Endothelial cell of umbilical vein (primary cell): ENCODE results near the gene CKAP5. TPM values are rescaled to one million over a fixed set of nuclear protein-coding genes. Genes with fewer than 3 reads are reported as not detected.

Source experiments
- BruUV-seq: library from RNA; stranded (reverse); fragments of 400-500 nt; replicated peaks from 2 replicates; lab custom pipeline; 2021; lab: Mats Ljungman, UMichigan
- CTCF ChIA-PET: fragments of 300-600, 350-600 bp; sonication (Branson Sonifier 250); formaldehyde crosslinking; loops from one replicate; lab custom pipeline; 2021; ENCODE audit warnings: antibody characterized with exemption, inconsistent platforms; lab: Charles Lee
- POLR2A ChIA-PET: fragments of 300-600, 350-600 bp; sonication (Branson Sonifier 250); formaldehyde crosslinking; loops from one replicate; lab custom pipeline; 2021; ENCODE audit warnings: antibody characterized with exemption, inconsistent platforms; lab: Charles Lee
- DNase-seq: peaks from one replicate; pipeline ENCODE4 v3.0.0-alpha.2; 2011; ENCODE audit warnings: low read depth, low spot score
- FAIRE-seq: peaks from 2 replicates; lab custom pipeline; 2011; peaks lifted over from hg19 to GRCh38; lab: Jason Lieb, UNC
- H2AFZ ChIP-seq: 2 replicates; pipeline ENCODE4 v1.6.0; 2012; ENCODE audit warnings: low read depth, low read length, control low read depth, inconsistent platforms
- H3K27ac ChIP-seq: 2 replicates; pipeline ENCODE4 v1.5.1; 2011; ENCODE audit warnings: low read depth, mild to moderate bottlenecking, control low read depth, low read length, moderate library complexity; ENCODE audit not compliant: insufficient read depth
- H3K27me3 ChIP-seq, 2 experiments: 2 replicates each; pipeline versions ENCODE4 v1.6.0 to v1.6.1; 2011; ENCODE audit warnings: low read length in 2 of 2, mixed read lengths in 1 of 2; ENCODE audit not compliant: control insufficient read depth in 2 of 2, insufficient read depth in 2 of 2
- H3K36me3 ChIP-seq, 2 experiments: 2 replicates in 1 of 2; 3 replicates in 1 of 2; pipeline ENCODE4 v1.5.1; 2011; ENCODE audit warnings: low read length in 2 of 2, mild to moderate bottlenecking in 1 of 2, moderate library complexity in 1 of 2; ENCODE audit not compliant: control insufficient read depth in 2 of 2, insufficient read depth in 2 of 2; ENCODE audit errors: extremely low read depth in 1 of 2
- H3K4me1 ChIP-seq: 3 replicates; pipeline ENCODE4 v1.5.1; 2011; ENCODE audit warnings: mild to moderate bottlenecking, low read length; ENCODE audit not compliant: control insufficient read depth, insufficient read depth; ENCODE audit errors: extremely low read depth
- H3K4me2 ChIP-seq: 2 replicates; pipeline ENCODE4 v1.6.1; 2011; ENCODE audit warnings: low read length, control low read depth, mixed read lengths; ENCODE audit not compliant: insufficient read depth
- H3K4me3 ChIP-seq, 3 experiments: fragments of 200-600 bp in 1 of 3; sonication (generic), shearing (Covaris generic) in 1 of 3; replicated peaks in 1 of 3; 2 replicates each; pipeline ENCODE4 v1.5.1; 2011 to 2016; ENCODE audit warnings: control low read depth in 3 of 3, low read length in 3 of 3, mild to moderate bottlenecking in 2 of 3, inconsistent platforms in 1 of 3, low read depth in 1 of 3, moderate library complexity in 1 of 3; ENCODE audit not compliant: insufficient read depth in 1 of 3
- H3K79me2 ChIP-seq: 2 replicates; pipeline ENCODE4 v1.6.0; 2012; ENCODE audit warnings: low read length, inconsistent platforms; ENCODE audit not compliant: control insufficient read depth, insufficient read depth
- H3K9ac ChIP-seq: replicated peaks from 2 replicates; pipeline ENCODE3; 2011; ENCODE audit warnings: low read length, control low read depth; ENCODE audit not compliant: insufficient read depth; ENCODE audit errors: extremely low read depth
- H3K9me1 ChIP-seq: replicated peaks from 3 replicates; pipeline ENCODE4 v1.6.0; 2011; ENCODE audit warnings: mild to moderate bottlenecking, low read length; ENCODE audit not compliant: control insufficient read depth, insufficient read depth; ENCODE audit errors: extremely low read depth
- H3K9me3 ChIP-seq: replicated peaks from 2 replicates; pipeline ENCODE4 v1.5.1; 2012; ENCODE audit warnings: low read length, inconsistent platforms; ENCODE audit not compliant: control insufficient read depth, insufficient read depth
- H4K20me1 ChIP-seq: replicated peaks from 2 replicates; pipeline ENCODE3; 2011; ENCODE audit warnings: mild to moderate bottlenecking, low read length; ENCODE audit not compliant: control insufficient read depth, insufficient read depth; ENCODE audit errors: extremely low read depth
- CTCF ChIP-seq, 2 donors: IDR thresholded peaks; 1 replicate in 1 of 2; 2 replicates in 1 of 2; pipeline ENCODE4 v1.5.1; 2011; ENCODE audit warnings: low read length in 2 of 2, mild to moderate bottlenecking in 2 of 2, moderate library complexity in 2 of 2, control low read depth in 1 of 2, inconsistent platforms in 1 of 2, low read depth in 1 of 2; ENCODE audit not compliant: insufficient read depth in 1 of 2; ENCODE audit errors: extremely low read depth in 1 of 2
- EZH2 ChIP-seq: IDR thresholded peaks from 2 replicates; pipeline ENCODE4 v1.6.1; 2012; ENCODE audit warnings: borderline replicate concordance, low read depth, mild to moderate bottlenecking, moderate library complexity, low read length, inconsistent platforms; ENCODE audit not compliant: severe bottlenecking
- FOS ChIP-seq: IDR thresholded peaks from 2 replicates; pipeline ENCODE4 v1.6.1; 2011; ENCODE audit warnings: mild to moderate bottlenecking, low read length, moderate library complexity, borderline replicate concordance; ENCODE audit not compliant: insufficient read depth
- GATA2 ChIP-seq: IDR thresholded peaks from 2 replicates; pipeline ENCODE4 v1.7.0; 2011; ENCODE audit warnings: low read depth, mild to moderate bottlenecking, moderate library complexity, mixed read lengths, low read length; ENCODE audit not compliant: insufficient read length, insufficient read depth
- JUN ChIP-seq: IDR thresholded peaks from 2 replicates; pipeline ENCODE4 v1.6.1; 2011; ENCODE audit warnings: borderline replicate concordance, low read depth; ENCODE audit not compliant: insufficient read length, insufficient read depth
- MAX ChIP-seq: IDR thresholded peaks from 2 replicates; pipeline ENCODE4 v1.6.1; 2011; ENCODE audit not compliant: insufficient read depth, insufficient read length
- MYC ChIP-seq: IDR thresholded peaks from one replicate; pipeline ENCODE4 v1.6.1; 2011; ENCODE audit warnings: mild to moderate bottlenecking, low read depth, low read length
- POLR2A ChIP-seq: IDR thresholded peaks from 2 replicates; pipeline ENCODE4 v1.6.1; 2012; ENCODE audit warnings: low read depth, mild to moderate bottlenecking, control low read depth, low read length
- POLR2AphosphoS5 ChIP-seq: IDR thresholded peaks from 2 replicates; pipeline ENCODE4 v1.6.1; 2012; ENCODE audit warnings: low read depth, mild to moderate bottlenecking, control low read depth, low read length, moderate library complexity; ENCODE audit not compliant: insufficient read depth
- dilution Hi-C: fragments of 300-500 bp; cut with MboI; formaldehyde crosslinking; loops from one replicate; pipeline ENCODE4 v1.15.0; 2019; ENCODE audit warnings: low sequenced_read_pairs; ENCODE audit not compliant: extremely low pct_ligation_motif_present
- intact Hi-C: fragments of 100-400 bp; cut with micrococcal nuclease; formaldehyde crosslinking; loops from one replicate; pipeline ENCODE4 v1.10.0; 2022
- polyA plus RNA-seq, 4 experiments: library from polyadenylated mRNA; depleted of rRNA in 3 of 4; stranded (reverse) in 3 of 4; unstranded in 1 of 4; fragments of >200 nt; gene quantifications; 2 replicates each; pipeline versions ENCODE4 v1.2.1 to v1.2.3, GENCODE V29; 2011 to 2012; ENCODE audit warnings: missing spikeins in 1 of 4
- total RNA-seq: library from RNA; stranded (reverse); gene quantifications from 2 replicates; pipeline ENCODE4 v1.2.3, GENCODE V29; 2021

Gene CKAP5
- total and polyA plus RNA-seq, 2 donors (not counting 3 experiments of a cell fraction or from before 2014, with no cell fraction given): 47.4 to 138 TPM

- FAIRE-seq (no peak), DNase-seq (no peak)
- Histone ChIP-seq H4K20me1 (no peaks in the 10 kb centered on the region), H3K36me3 (no peaks in the 10 kb centered on the region), H3K27me3 (no peaks in the 10 kb centered on the region), H2AFZ (no peak overlapping the region), H3K4me2 (no peak overlapping the region), H3K9ac (no peak overlapping the region), H3K9me3 (no peaks in the 10 kb centered on the region), H3K27ac (no peak overlapping the region), H3K4me3 (no peak overlapping the region), H3K9me1 (no peaks in the 10 kb centered on the region), H3K4me1 (no peaks in the 10 kb centered on the region), H3K79me2 (no peaks in the 10 kb centered on the region)
- ChIA-PET CTCF (no interaction called here), POLR2A (interaction anchor here (0.6 kb wide), 1 partner anchor 1140 kb away, joined by 3 read pairs; no protein-coding TSS in a partner anchor)
- no TSS peak for BruUV-seq
- intact Hi-C loops: no loop called here
- TF ChIP-seq JUN (no peak), MAX (no peak), POLR2A (no peak), FOS (no peak), GATA2 (no peak), EZH2 (no peak), POLR2AphosphoS5 (no peak), CTCF (IDR thresholded peaks at IDR 0.05; ENCODE audit: extremely low read depth in 1 of 2, insufficient read depth in 1 of 2, low read depth in 1 of 2, low read length in 2 of 2) (no peak), MYC (no peak)
- dilution Hi-C loops: no loop called here
Measured at GRCh38 chr11:46725338-46726205, 120.5 kb downstream of the CKAP5 start.
